Frontal cortex (tissue), 4 donors: ENCODE measurements around the gene ZNF124. TPM values are rescaled to one million over a fixed set of nuclear protein-coding genes. Genes with fewer than 3 reads are reported as not detected.
"Not testable (repeated sequence)": the region's sequence is repeated elsewhere in the genome, so short reads cannot be mapped to it uniquely, and the experiment has no call there.

Experiments used
- DNase-seq, 2 donors: peaks; one replicate each; pipeline ENCODE4 v3.0.0; 2012; ENCODE audit warnings: low spot score in 2 of 2
- FAIRE-seq: peaks from 2 replicates; lab custom pipeline; 2012; peaks lifted over from hg19 to GRCh38; lab: Jason Lieb, UNC
- total RNA-seq: library from RNA; depleted of rRNA; stranded (reverse); fragments of >200 nt; gene quantifications from one replicate; pipeline ENCODE4 v1.2.3, GENCODE V29; 2014
- donor health status: control.
- donor health status: control.
- donor health status: control.

ZNF124 gene
- 671 TPM for total RNA-seq

- not testable (repeated sequence) for FAIRE-seq, DNase-seq
Observed at GRCh38 chr1:247171875-247172563, at the start of gene ZNF124. Gene ZNF124, minus strand, starts transcription at chr1:247172020. Its CDS starts 143 bp downstream, at chr1:247171877.

- DNase-seq, FAIRE-seq: not testable (repeated sequence)
Observed at GRCh38 chr1:247220280-247220679, 48.5 kb upstream of the ZNF124 start.

- FAIRE-seq (no peak), DNase-seq (no peak)
Observed at GRCh38 chr1:247218121-247218651, 46.4 kb upstream of the ZNF124 start.

- DNase-seq: no peak
- no peak for FAIRE-seq
Observed at GRCh38 chr1:247216261-247216660, 44.4 kb upstream of the ZNF124 start.

DNA sequence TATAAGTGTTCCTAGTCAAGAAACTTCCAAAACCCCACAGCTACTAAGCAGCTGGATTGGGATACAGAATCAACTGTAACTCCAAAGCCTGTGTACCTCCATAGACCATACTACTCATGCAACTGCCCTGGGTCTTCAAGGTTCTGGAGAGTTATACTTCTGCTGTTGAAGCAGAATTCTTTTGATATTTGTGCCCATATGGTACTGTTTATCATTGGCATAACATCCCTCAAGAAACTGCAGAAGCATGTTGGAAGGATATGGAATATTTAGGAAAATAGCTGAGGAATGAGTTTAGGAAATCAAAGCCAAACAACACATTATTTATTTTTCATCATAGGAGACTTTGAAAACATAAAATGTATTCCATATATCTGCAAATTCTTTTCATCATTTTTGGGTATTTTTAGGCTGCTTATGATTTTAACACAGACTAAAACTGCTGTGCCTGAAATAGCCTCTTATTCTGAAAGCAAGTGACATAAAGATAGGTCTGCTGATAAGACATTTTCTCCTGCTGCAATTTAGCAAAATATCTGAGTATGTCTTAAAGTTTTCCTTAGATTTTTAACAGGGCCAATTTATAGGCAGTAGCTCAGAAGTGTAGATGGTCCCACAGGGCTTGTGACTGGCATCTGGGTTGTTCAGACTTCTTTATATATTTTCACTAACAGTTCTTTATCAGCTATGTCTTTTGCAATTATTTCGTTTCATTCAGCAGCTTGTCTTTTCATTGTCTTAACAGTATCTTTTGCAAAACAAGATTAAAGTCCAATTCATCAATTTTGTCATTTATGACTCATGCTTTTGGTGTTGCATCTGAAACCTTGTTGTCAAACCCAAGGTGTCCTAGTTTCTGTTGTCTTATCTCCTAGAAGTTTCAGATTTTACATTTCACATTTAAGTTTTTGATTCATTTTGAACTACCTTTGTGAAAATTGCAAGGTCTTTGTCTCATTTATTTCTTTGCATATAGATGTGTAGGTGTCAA is 41.1 kb upstream of the ZNF124 start:
- FAIRE-seq (no peak), DNase-seq (no peak)

- DNase-seq (no peak), FAIRE-seq (no peak)
Observed at GRCh38 chr1:247212012-247212411, 40.2 kb upstream of the ZNF124 start.

DNA sequence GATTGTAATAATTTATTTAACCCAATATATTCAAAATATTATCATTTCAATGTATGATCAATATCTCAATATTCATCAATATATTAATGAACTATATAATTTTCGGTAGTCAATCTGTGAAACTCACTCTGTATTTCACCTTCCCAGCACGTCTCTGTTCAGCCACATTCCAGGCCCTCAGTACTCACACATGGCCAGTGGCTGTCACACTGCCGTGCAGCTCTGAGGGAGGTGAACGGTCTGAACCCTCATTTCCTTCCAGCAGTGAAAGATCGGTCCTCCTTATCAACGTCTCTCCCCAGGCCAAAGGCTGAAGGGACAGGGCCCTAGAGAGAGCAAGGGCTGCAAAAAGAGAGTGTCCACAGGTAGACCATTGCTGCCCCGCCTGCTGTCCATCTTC is 39.5 kb upstream of the ZNF124 start:
- DNase-seq: no peak
- FAIRE-seq: peak; percentile 31

GRCh38 chr1:247210376-247211117 is 38.7 kb upstream of the ZNF124 start:
- FAIRE-seq (peak; percentile 94), DNase-seq (peak; percentile 90 to 93)

GRCh38 chr1:247210062-247210375 is 38.2 kb upstream of the ZNF124 start:
- no peak for FAIRE-seq
- no peak for DNase-seq

- no peak for DNase-seq
- no peak for FAIRE-seq
Observed at GRCh38 chr1:247209396-247209795, 37.6 kb upstream of the ZNF124 start.

- DNase-seq (no peak), FAIRE-seq (no peak)
Observed at GRCh38 chr1:247204177-247204647, 32.4 kb upstream of the ZNF124 start.

- FAIRE-seq: no peak
- DNase-seq: no peak
Observed at GRCh38 chr1:247198781-247199180, 27.0 kb upstream of the ZNF124 start.

- DNase-seq (no peak), FAIRE-seq (no peak)
Observed at GRCh38 chr1:247193958-247194357, 22.1 kb upstream of the ZNF124 start.

GRCh38 chr1:247189981-247190798 is 18.4 kb upstream of the ZNF124 start:
- FAIRE-seq: no peak
- no peak for DNase-seq

DNA sequence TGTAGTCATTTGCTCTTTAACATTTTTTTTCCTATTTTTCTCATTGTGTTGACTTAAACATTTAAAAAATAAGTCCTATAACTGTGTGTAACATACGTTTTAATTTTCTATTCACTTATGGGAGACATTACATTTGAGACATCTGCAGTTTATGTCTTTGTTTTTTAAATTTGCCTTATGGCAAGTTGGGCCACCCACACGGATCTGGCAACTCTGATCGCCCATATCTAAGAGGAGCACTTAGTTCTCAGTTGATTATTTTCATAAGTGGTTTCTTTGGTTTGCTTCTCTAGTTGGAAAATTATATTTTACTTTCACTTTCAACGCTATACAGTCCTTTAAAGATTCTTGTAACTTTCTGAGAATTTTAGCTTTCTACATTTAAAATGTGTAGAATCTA is 13.8 kb upstream of the ZNF124 start:
- FAIRE-seq (no peak), DNase-seq (no peak)

DNA sequence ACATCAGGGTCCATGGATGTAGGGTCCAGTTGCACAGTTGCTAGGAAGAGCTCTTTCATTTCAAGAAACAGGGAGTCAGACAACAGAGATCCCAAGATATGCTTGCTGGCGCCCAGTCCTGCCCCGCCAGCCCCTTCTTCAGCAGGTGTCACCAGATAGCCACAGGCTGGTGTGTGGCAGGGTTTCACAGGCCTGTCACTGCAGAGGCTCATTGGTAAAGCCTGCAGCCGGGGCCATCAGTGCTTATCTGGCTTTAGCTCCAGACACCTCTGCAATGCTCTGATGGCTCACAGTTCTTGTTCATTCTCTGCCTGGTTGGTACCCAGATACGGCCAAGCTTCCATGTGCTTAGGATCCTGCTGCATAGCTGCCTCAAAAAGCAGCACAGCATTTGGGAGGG is 12.4 kb upstream of the ZNF124 start:
- DNase-seq (no peak), FAIRE-seq (no peak)

GRCh38 chr1:247182994-247183393 is 11.2 kb upstream of the ZNF124 start:
- no peak for DNase-seq

GRCh38 chr1:247180581-247180980 is 8.8 kb upstream of the ZNF124 start:
- DNase-seq (no peak), FAIRE-seq (no peak)

More at GRCh38 chr1:247182994-247183393, 11.2 kb upstream of the ZNF124 start:
- no peak for FAIRE-seq

DNA sequence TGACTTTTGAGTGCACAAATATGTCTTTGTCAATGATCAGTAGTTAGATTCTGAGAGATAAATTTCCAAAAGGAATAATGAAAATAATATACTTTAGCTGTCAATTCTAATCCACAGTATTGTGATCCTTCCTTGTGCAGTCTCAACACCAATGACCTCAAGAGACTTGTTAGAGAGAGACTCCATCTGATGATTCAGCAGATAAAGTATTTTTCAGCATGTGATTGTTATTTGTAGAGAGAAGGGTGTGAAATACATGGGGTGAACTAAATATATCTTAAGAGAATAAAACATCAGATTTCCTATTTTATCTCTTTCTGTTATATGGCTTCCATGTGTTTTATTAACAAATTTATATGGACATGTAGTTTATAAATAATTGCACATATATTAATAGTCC is 5.9 kb upstream of the ZNF124 start:
- FAIRE-seq (no peak), DNase-seq (no peak)
